Renal cortex interstitium (tissue), 15 donors: ENCODE measurements around the gene PNISR. TPM values are rescaled to one million over a fixed set of nuclear protein-coding genes. Genes with fewer than 3 reads are reported as not detected.
"Not testable (repeated sequence)": the region's sequence is repeated elsewhere in the genome, so short reads cannot be mapped to it uniquely, and the experiment has no call there.

ENCODE experiments used
- DNase-seq, 11 donors: peaks; one replicate each; pipeline ENCODE4 v3.0.0-alpha.2; 2013; ENCODE audit warnings: low read depth in 9 of 11, low spot score in 4 of 11; ENCODE audit errors: extremely low read depth in 1 of 11
- long read RNA-seq, 16 experiments: transcript quantifications; one replicate each; lab custom pipeline, GENCODE V29; 2026
- polyA plus RNA-seq, 3 donors: library from polyadenylated mRNA; unstranded; fragments of 120-200 nt; gene quantifications; one replicate each; pipeline ENCODE4 v1.2.1, GENCODE V29; 2013; ENCODE audit not compliant: insufficient read length in 3 of 3

PNISR gene
- 100 to 1,000 TPM; 272 to 468 (median 329) TPM for polyA plus RNA-seq
- long read RNA-seq, donor 1, full-length matches to known transcripts = 19 of 37 reads
- long read RNA-seq, donor 1, partial matches to known transcripts = 9 of 37 reads
- long read RNA-seq, donor 1, other reads (novel, unspliced or antisense) = 9 of 37 reads
- long read RNA-seq, donor 2, full-length matches to known transcripts = 25 of 42 reads
- long read RNA-seq, donor 2, partial matches to known transcripts = 17 of 42 reads
- long read RNA-seq, donor 2, other reads (novel, unspliced or antisense) = 0 of 42 reads
- long read RNA-seq, donor 3, full-length matches to known transcripts = 50 of 86 reads
- long read RNA-seq, donor 3, partial matches to known transcripts = 36 of 86 reads
- long read RNA-seq, donor 3, other reads (novel, unspliced or antisense) = 0 of 86 reads
- long read RNA-seq, donor 4, full-length matches to known transcripts = 41 of 61 reads
- long read RNA-seq, donor 4, partial matches to known transcripts = 12 of 61 reads
- long read RNA-seq, donor 4, other reads (novel, unspliced or antisense) = 8 of 61 reads
- long read RNA-seq, donor 5 = 0 reads
- long read RNA-seq, donor 6, full-length matches to known transcripts = 56 of 100 reads
- long read RNA-seq, donor 6, partial matches to known transcripts = 36 of 100 reads
- long read RNA-seq, donor 6, other reads (novel, unspliced or antisense) = 8 of 100 reads
- long read RNA-seq, donor 7, full-length matches to known transcripts = 46 of 92 reads
- long read RNA-seq, donor 7, partial matches to known transcripts = 35 of 92 reads
- long read RNA-seq, donor 7, other reads (novel, unspliced or antisense) = 11 of 92 reads
- long read RNA-seq, donor 8 = 0 reads
- long read RNA-seq, donor 9, full-length matches to known transcripts = 22 of 29 reads
- long read RNA-seq, donor 9, partial matches to known transcripts = 7 of 29 reads
- long read RNA-seq, donor 9, other reads (novel, unspliced or antisense) = 0 of 29 reads
- long read RNA-seq, donor 10, full-length matches to known transcripts = 42 of 58 reads
- long read RNA-seq, donor 10, partial matches to known transcripts = 16 of 58 reads
- long read RNA-seq, donor 10, other reads (novel, unspliced or antisense) = 0 of 58 reads
- long read RNA-seq, donor 11, full-length matches to known transcripts = 28 of 33 reads
- long read RNA-seq, donor 11, partial matches to known transcripts = 5 of 33 reads
- long read RNA-seq, donor 11, other reads (novel, unspliced or antisense) = 0 of 33 reads
- long read RNA-seq, donor 12, full-length matches to known transcripts = 31 of 62 reads
- long read RNA-seq, donor 12, partial matches to known transcripts = 31 of 62 reads
- long read RNA-seq, donor 12, other reads (novel, unspliced or antisense) = 0 of 62 reads
- long read RNA-seq, donor 13 = 0 reads
- long read RNA-seq, donor 14, full-length matches to known transcripts = 27 of 34 reads
- long read RNA-seq, donor 14, partial matches to known transcripts = 7 of 34 reads
- long read RNA-seq, donor 14, other reads (novel, unspliced or antisense) = 0 of 34 reads
- long read RNA-seq, donor 15, full-length matches to known transcripts = 22 of 38 reads
- long read RNA-seq, donor 15, partial matches to known transcripts = 16 of 38 reads
- long read RNA-seq, donor 15, other reads (novel, unspliced or antisense) = 0 of 38 reads
- long read RNA-seq, donor 16, full-length matches to known transcripts = 100 of 215 reads
- long read RNA-seq, donor 16, partial matches to known transcripts = 89 of 215 reads
- long read RNA-seq, donor 16, other reads (novel, unspliced or antisense) = 26 of 215 reads

GRCh38 chr6:99424761-99425646 is at the start of gene PNISR:
Gene PNISR (minus strand): TSS chr6:99425308. CDS start chr6:99414659, 10,649 bp downstream.
- DNase-seq = peak; percentile 91 to 99 (median 98)

GRCh38 chr6:99473730-99474129 is 48.6 kb upstream of the PNISR start:
- no peak for DNase-seq

GRCh38 chr6:99471638-99472037 is 46.5 kb upstream of the PNISR start:
- no peak for DNase-seq

- peak in 4 of 11 donors; percentile 1 to 7 (median 5) for DNase-seq
Observed at GRCh38 chr6:99467509-99468106, 42.5 kb upstream of the PNISR start.

GRCh38 chr6:99459133-99459532 is 34.0 kb upstream of the PNISR start:
- DNase-seq = not testable (repeated sequence)

- DNase-seq = no peak
Observed at GRCh38 chr6:99458319-99458718, 33.2 kb upstream of the PNISR start.

GRCh38 chr6:99446076-99446475 is 21.0 kb upstream of the PNISR start:
- DNase-seq = no peak

- no peak for DNase-seq
Observed at GRCh38 chr6:99434702-99435530, 9.8 kb upstream of the PNISR start.

- peak in 5 of 11 donors; percentile 9 to 40 (median 20) for DNase-seq
Observed at GRCh38 chr6:99432877-99433276, 7.8 kb upstream of the PNISR start.

GRCh38 chr6:99431901-99432300 is 6.8 kb upstream of the PNISR start:
- DNase-seq = no peak

- DNase-seq = no peak
Observed at GRCh38 chr6:99427988-99428387, 2.9 kb upstream of the PNISR start.

- DNase-seq = no peak
Observed at GRCh38 chr6:99426451-99426757, 1.3 kb upstream of the PNISR start.

GRCh38 chr6:99425647-99426450 is 741 bp upstream of the PNISR start:
- peak; percentile 75 to 90 (median 84) for DNase-seq

GRCh38 chr6:99424022-99424421 is 1.1 kb downstream of the PNISR start:
- no peak for DNase-seq

- DNase-seq = no peak
Observed at GRCh38 chr6:99422912-99423311, 2.2 kb downstream of the PNISR start.
